ENCODE data around the gene PHF21A. TPM values are rescaled to one million over a fixed set of nuclear protein-coding genes. Genes with fewer than 3 reads are reported as not detected.

PHF21A gene
- total and polyA plus RNA-seq, 4 donors: 12.0 to 84.0 (median 48.9) TPM

DNA sequence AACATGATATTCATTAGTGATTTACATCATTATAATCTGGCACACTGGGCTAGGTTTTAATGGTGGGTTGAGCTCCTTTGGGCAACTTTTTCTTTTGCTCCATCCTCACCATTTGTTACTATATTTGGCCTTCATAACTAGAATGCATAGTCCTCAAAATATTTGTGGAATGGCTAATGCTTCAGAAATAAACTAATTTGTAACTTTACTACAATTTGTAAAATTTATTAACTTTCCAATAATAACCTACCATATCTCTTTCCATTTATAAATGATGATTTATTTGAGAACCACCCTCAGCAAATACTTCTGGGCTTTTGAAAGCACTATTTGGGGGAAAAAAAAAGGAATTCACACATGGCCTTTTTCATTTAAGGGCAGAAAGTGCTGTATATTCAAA, 119.1 kb downstream of the PHF21A start:
- no peak overlapping the region for H3K27ac ChIP-seq (ENCODE audit: low read depth in 1 of 2, low read length in 2 of 2)

DNA sequence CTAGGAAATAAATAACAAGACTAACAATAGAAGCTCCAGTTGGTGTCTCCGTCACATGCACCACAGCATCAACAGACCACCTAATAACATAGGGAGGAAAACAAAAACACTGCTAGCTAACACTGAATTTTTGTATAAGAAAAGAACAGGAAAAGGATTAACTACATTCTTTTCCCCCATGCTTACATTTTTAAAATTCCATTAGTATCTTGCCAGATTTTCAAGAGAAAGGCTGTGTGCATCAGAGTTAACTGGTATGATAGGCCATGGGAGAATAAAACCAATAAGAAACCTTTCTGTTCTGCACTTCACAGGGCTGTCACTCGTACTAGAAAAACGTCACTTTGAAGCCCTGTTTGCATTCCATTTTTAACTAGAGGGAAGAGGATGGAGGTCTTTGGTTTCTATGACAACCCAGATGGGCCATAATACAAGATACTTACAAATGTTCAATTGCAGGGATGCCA, 119.8 kb downstream of the PHF21A start:
- Histone ChIP-seq H3K27ac (ENCODE audit: low read depth in 1 of 2, low read length in 2 of 2) (peak overlapping the region; percentile 68 to 70), H3K4me3 (ENCODE audit: low read length in 2 of 2) (no peak overlapping the region), H3K27me3 (ENCODE audit: control insufficient read depth in 1 of 2, insufficient read depth in 2 of 2, low read length in 1 of 2) (no peaks in the 10 kb centered on the region), H3K9me3 (ENCODE audit: control insufficient read depth, low read length) (no peaks in the 10 kb centered on the region), H3K36me3 (ENCODE audit: control insufficient read depth in 1 of 2, insufficient read depth in 2 of 2, low read length in 1 of 2) (no peaks in the 10 kb centered on the region), H3K4me1 (ENCODE audit: control insufficient read depth in 1 of 2, insufficient read depth in 2 of 2, low read length in 2 of 2) (peaks cover 0 to 6% of the 10 kb centered on the region in 2 donors)
- 18 to 22% methylated on average over 3 of the region's 3 CpGs for WGBS, 2 donors
- no peak for ATAC-seq (ENCODE audit: low FRiP score)
- no peak for DNase-seq
- intact Hi-C loops (cut with DNase I): no loop called here

More for the DNA sequence above, 119.1 kb downstream of the PHF21A start:
- Histone ChIP-seq H3K4me1 (ENCODE audit: control insufficient read depth in 1 of 2, insufficient read depth in 2 of 2, low read length in 2 of 2) (peaks cover 0 to 6% of the 10 kb centered on the region in 2 donors), H3K27me3 (ENCODE audit: control insufficient read depth in 1 of 2, insufficient read depth in 2 of 2, low read length in 1 of 2) (no peaks in the 10 kb centered on the region), H3K4me3 (ENCODE audit: low read length in 2 of 2) (no peak overlapping the region), H3K9me3 (ENCODE audit: control insufficient read depth, low read length) (no peaks in the 10 kb centered on the region), H3K36me3 (ENCODE audit: control insufficient read depth in 1 of 2, insufficient read depth in 2 of 2, low read length in 1 of 2) (no peaks in the 10 kb centered on the region)
- DNase-seq (no peak), ATAC-seq (ENCODE audit: low FRiP score) (no peak)
- intact Hi-C loops (cut with DNase I): no loop called here

DNA sequence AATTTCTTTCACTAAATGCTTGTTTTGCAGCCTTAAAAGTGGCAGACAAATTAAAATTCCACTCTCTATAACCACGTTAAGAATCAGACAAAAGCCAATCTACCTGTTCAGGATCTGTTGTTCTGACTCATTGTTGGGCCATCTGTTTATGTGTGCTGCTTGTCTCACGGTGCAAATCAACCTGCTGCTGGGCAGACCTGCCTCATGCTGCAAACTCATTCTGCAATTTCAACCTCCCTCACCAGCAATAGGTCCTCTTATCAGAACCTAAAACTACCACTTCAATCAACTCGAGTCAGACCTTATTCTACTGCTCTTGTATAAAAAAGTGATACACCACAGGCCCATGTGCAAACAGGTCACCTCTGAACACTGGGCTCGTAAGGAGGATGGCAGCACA, 123.7 kb downstream of the PHF21A start:
- Histone ChIP-seq H3K27me3 (ENCODE audit: control insufficient read depth in 1 of 2, insufficient read depth in 2 of 2, low read length in 1 of 2) (no peaks in the 10 kb centered on the region), H3K27ac (ENCODE audit: low read depth in 1 of 2, low read length in 2 of 2) (no peak overlapping the region), H3K36me3 (ENCODE audit: control insufficient read depth in 1 of 2, insufficient read depth in 2 of 2, low read length in 1 of 2) (no peaks in the 10 kb centered on the region), H3K4me3 (ENCODE audit: low read length in 2 of 2) (no peak overlapping the region), H3K9me3 (ENCODE audit: control insufficient read depth, low read length) (no peaks in the 10 kb centered on the region), H3K4me1 (ENCODE audit: control insufficient read depth in 1 of 2, insufficient read depth in 2 of 2, low read length in 2 of 2) (peaks cover 4 to 15% of the 10 kb centered on the region in 2 donors)
- no peak for DNase-seq
- no peak for ATAC-seq (ENCODE audit: low FRiP score)
- intact Hi-C loops (cut with DNase I): no loop called here
- 46 to 53% methylated on average over 4 of the region's 4 CpGs for WGBS, 2 donors

DNA sequence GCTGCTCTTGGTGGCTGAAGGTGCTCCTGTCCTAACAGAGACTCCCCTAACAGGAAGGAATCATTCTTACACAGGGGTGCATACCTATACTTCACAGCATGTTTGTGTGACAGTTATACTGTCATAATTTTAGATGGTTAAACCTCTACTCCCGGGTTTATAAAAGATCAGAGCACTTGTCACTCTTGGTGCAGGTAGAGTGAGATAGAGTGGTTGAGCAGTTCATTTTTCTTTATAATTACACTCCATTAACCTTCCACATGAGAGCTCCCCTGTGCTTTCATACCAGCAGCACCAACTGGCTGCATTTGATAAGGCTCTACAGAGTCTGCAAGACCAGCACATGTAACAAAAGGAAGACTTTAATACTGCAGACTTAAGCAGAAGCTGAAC, 125.9 kb downstream of the PHF21A start:
- H3K36me3 ChIP-seq (ENCODE audit: control insufficient read depth in 1 of 2, insufficient read depth in 2 of 2, low read length in 1 of 2): no peaks in the 10 kb centered on the region
- peaks cover 4 to 9% of the 10 kb centered on the region in 2 donors for H3K4me1 ChIP-seq (ENCODE audit: control insufficient read depth in 1 of 2, insufficient read depth in 2 of 2, low read length in 2 of 2)
- no peaks in the 10 kb centered on the region for H3K9me3 ChIP-seq (ENCODE audit: control insufficient read depth, low read length)
- 50 to 51% methylated on average over 1 of the region's 1 CpG for WGBS, 2 donors
- DNase-seq (no peak), ATAC-seq (ENCODE audit: low FRiP score) (no peak)
- peak overlapping the region in 1 of 2 donors; percentile 71 for H3K27ac ChIP-seq (ENCODE audit: low read depth in 1 of 2, low read length in 2 of 2)
- no peaks in the 10 kb centered on the region for H3K27me3 ChIP-seq (ENCODE audit: control insufficient read depth in 1 of 2, insufficient read depth in 2 of 2, low read length in 1 of 2)
- H3K4me3 ChIP-seq (ENCODE audit: low read length in 2 of 2): no peak overlapping the region
- intact Hi-C loops (cut with DNase I): no loop called here

DNA sequence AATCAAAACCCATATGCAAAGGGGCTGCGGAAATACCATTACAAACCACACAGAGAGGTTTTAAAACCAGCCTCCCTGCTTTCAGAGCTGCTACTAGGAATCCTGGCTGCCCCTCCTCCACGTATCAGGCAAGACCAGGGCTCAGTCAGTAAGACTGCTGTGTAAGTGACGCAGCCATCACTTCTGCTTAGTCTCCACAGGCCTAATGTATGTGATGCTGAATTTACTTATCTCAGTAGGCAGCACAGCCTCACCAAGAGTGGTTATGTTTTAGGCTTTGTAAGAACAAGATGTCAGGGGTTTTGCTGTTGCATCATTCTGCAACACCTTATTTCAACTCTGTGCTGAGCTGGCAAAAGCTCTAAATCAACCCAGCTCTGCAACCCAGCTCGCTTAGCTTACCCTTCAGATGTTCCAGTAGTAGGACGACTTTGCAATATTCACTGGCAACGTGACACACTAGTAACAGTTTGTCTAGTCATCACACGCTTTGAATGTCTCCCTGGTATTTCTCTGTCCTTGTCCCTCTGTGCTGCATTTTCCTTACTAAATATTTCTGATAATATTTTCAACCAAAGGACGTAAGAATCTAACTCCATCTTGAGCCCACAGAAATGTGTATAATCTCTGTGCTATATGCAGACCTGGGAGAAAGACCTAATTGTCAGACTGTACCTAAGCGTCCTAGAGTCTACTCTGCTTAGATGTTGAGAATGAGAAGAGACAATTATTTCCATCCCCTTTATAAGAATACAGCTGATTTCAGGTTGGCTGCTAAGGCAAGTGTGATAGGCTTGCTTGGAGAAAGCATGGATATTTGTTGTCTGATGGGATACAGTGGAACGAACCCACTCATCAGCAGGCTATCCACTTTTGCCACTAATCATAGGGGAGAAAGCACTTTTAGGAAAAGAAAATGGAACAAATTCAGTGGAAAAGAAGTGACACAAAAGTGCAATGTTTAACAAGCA, 126.6 kb downstream of the PHF21A start:
- H3K27ac ChIP-seq (ENCODE audit: low read depth in 1 of 2, low read length in 2 of 2): peak overlapping the region in 1 of 2 donors; percentile 71

DNA sequence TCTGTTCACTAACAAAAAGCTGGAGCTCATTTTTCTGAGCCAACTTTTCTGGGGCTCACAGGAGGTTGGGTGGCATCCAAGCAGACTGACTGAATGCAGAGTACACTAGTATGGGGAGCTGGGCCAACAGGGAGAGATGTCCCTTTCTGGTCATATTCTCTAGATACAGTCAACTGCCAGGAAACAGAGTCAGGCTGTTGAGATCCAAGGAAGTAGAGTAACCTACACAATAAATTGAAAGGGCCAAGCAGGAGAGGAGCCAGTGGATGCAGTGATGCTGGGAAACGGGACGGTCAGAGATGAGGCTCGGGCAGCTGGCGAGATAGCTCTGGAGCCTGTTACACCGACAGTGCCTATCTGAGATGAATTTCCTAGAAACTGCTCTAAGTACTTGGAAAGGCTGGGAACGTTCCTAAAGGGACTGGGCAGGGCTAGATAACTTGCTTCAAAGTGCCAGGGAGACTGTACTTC, 127.7 kb downstream of the PHF21A start:
- intact Hi-C loops (cut with DNase I): no loop called here

More for the DNA sequence above, 126.6 kb downstream of the PHF21A start:
- WGBS, 2 donors: 36 to 40% methylated on average over 10 of the region's 10 CpGs
- Histone ChIP-seq H3K4me1 (ENCODE audit: control insufficient read depth in 1 of 2, insufficient read depth in 2 of 2, low read length in 2 of 2) (peaks cover 4 to 9% of the 10 kb centered on the region in 2 donors), H3K9me3 (ENCODE audit: control insufficient read depth, low read length) (no peaks in the 10 kb centered on the region), H3K27me3 (ENCODE audit: control insufficient read depth in 1 of 2, insufficient read depth in 2 of 2, low read length in 1 of 2) (no peaks in the 10 kb centered on the region), H3K36me3 (ENCODE audit: control insufficient read depth in 1 of 2, insufficient read depth in 2 of 2, low read length in 1 of 2) (no peaks in the 10 kb centered on the region), H3K4me3 (ENCODE audit: low read length in 2 of 2) (no peak overlapping the region)
- intact Hi-C loops (cut with DNase I): no loop called here
- peak; percentile 42 for ATAC-seq (ENCODE audit: low FRiP score)
- DNase-seq: no peak

DNA sequence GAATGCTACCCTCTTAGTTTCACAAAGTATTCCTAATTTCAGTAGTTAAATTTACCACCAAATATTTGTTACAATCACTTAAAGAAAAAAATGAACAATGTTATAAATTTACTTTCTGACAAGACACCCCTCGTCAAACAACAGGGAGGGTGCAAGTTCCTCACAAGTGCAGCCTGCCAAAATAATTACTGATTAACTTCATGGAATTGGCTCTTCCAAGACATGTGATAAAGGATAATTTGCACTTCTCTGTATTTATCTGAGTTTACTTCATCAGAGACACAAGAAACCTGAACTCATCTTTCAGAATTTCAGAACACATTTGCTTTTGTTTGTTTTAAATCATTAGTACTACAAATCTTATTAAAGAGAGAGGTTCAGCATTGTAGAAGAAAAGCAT, 132.3 kb downstream of the PHF21A start:
- intact Hi-C loops (cut with DNase I): no loop called here
- Histone ChIP-seq H3K9me3 (ENCODE audit: control insufficient read depth, low read length) (no peaks in the 10 kb centered on the region), H3K36me3 (ENCODE audit: control insufficient read depth in 1 of 2, insufficient read depth in 2 of 2, low read length in 1 of 2) (no peaks in the 10 kb centered on the region), H3K4me3 (ENCODE audit: low read length in 2 of 2) (no peak overlapping the region), H3K27ac (ENCODE audit: low read depth in 1 of 2, low read length in 2 of 2) (no peak overlapping the region), H3K27me3 (ENCODE audit: control insufficient read depth in 1 of 2, insufficient read depth in 2 of 2, low read length in 1 of 2) (no peaks in the 10 kb centered on the region), H3K4me1 (ENCODE audit: control insufficient read depth in 1 of 2, insufficient read depth in 2 of 2, low read length in 2 of 2) (peaks cover 0 to 6% of the 10 kb centered on the region in 2 donors)
- ATAC-seq (ENCODE audit: low FRiP score): no peak
- DNase-seq: no peak
- 81 to 83% methylated on average over 1 of the region's 1 CpG for WGBS, 2 donors

More for the DNA sequence above, 127.7 kb downstream of the PHF21A start:
- Histone ChIP-seq H3K27me3 (ENCODE audit: control insufficient read depth in 1 of 2, insufficient read depth in 2 of 2, low read length in 1 of 2) (no peaks in the 10 kb centered on the region), H3K4me3 (ENCODE audit: low read length in 2 of 2) (no peak overlapping the region), H3K4me1 (ENCODE audit: control insufficient read depth in 1 of 2, insufficient read depth in 2 of 2, low read length in 2 of 2) (peaks cover 4 to 9% of the 10 kb centered on the region in 2 donors), H3K9me3 (ENCODE audit: control insufficient read depth, low read length) (no peaks in the 10 kb centered on the region), H3K36me3 (ENCODE audit: control insufficient read depth in 1 of 2, insufficient read depth in 2 of 2, low read length in 1 of 2) (no peaks in the 10 kb centered on the region), H3K27ac (ENCODE audit: low read depth in 1 of 2, low read length in 2 of 2) (peak overlapping the region in 1 of 2 donors; percentile 60)
- ATAC-seq (ENCODE audit: low FRiP score) (peak; percentile 81), DNase-seq (no peak)
- WGBS, 2 donors: 5 to 8% methylated on average over 6 of the region's 6 CpGs

DNA sequence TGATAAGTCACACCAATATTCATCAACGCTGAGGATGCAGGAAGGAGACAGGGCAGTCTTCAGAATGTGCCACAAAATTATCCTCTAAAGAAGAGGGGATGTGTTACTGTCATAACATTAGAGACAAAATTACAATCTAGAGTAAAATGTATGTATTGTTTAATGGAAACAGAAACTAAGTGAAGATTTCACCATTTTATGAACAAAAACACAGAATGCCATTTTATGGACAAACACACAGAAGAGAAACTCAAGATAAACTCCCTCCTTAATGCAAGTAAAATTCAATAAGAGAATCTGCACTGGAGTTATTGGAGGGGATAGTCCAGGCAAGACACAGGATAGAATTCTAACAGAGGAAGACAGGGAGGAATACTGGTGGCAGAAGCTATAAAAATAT, 136.0 kb downstream of the PHF21A start:
- 96 to 97% methylated on average over 1 of the region's 1 CpG for WGBS, 2 donors
- intact Hi-C loops (cut with DNase I): no loop called here
- no peaks in the 10 kb centered on the region for H3K36me3 ChIP-seq (ENCODE audit: control insufficient read depth in 1 of 2, insufficient read depth in 2 of 2, low read length in 1 of 2)

DNA sequence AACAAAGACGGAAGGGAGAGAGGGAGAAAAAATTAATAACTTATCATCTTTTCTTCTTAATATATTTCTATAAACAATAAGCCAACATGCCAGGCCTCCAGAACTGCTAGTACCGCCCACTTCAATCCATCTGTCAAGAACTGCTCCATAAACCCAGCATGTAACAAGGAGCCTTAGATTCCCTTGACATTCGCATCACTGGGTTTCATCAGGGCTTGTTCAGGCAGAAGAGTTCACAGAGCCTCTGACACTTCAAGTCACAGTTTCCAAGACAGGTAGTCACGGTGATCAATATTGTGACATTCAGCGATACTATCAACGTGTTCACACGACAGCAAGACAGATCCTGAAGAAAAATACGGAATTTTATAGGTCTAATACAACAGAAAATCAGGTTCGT, 137.1 kb downstream of the PHF21A start:
- no peak overlapping the region for H3K4me3 ChIP-seq (ENCODE audit: low read length in 2 of 2)
- DNase-seq (no peak), ATAC-seq (ENCODE audit: low FRiP score) (no peak)
- no peaks in the 10 kb centered on the region for H3K9me3 ChIP-seq (ENCODE audit: control insufficient read depth, low read length)
- H3K4me1 ChIP-seq (ENCODE audit: control insufficient read depth in 1 of 2, insufficient read depth in 2 of 2, low read length in 2 of 2): peaks cover 0 to 2% of the 10 kb centered on the region in 2 donors
- intact Hi-C loops (cut with DNase I): no loop called here
- no peaks in the 10 kb centered on the region for H3K27me3 ChIP-seq (ENCODE audit: control insufficient read depth in 1 of 2, insufficient read depth in 2 of 2, low read length in 1 of 2)
- no peak overlapping the region for H3K27ac ChIP-seq (ENCODE audit: low read depth in 1 of 2, low read length in 2 of 2)
- 86 to 91% methylated on average over 9 of the region's 9 CpGs for WGBS, 2 donors
- H3K36me3 ChIP-seq (ENCODE audit: control insufficient read depth in 1 of 2, insufficient read depth in 2 of 2, low read length in 1 of 2): no peaks in the 10 kb centered on the region

More for the DNA sequence above, 136.0 kb downstream of the PHF21A start:
- H3K27ac ChIP-seq (ENCODE audit: low read depth in 1 of 2, low read length in 2 of 2): no peak overlapping the region
- no peak overlapping the region for H3K4me3 ChIP-seq (ENCODE audit: low read length in 2 of 2)
- H3K9me3 ChIP-seq (ENCODE audit: control insufficient read depth, low read length): no peaks in the 10 kb centered on the region
- H3K4me1 ChIP-seq (ENCODE audit: control insufficient read depth in 1 of 2, insufficient read depth in 2 of 2, low read length in 2 of 2): peaks cover 0 to 2% of the 10 kb centered on the region in 2 donors
- DNase-seq: no peak
- H3K27me3 ChIP-seq (ENCODE audit: control insufficient read depth in 1 of 2, insufficient read depth in 2 of 2, low read length in 1 of 2): no peaks in the 10 kb centered on the region
- no peak for ATAC-seq (ENCODE audit: low FRiP score)
